GM21723 (cell line): ENCODE results near the gene CERS5.
A peak's percentile ranks its signal among the peaks of the same experiment; 100 is the strongest.
"Not testable (repeated sequence)": the region's sequence is repeated elsewhere in the genome, so short reads cannot be mapped to it uniquely, and the experiment has no call there.

ENCODE experiments used
- ATAC-seq: cut with Tn5 transposase; IDR thresholded peaks from one replicate; pipeline ENCODE4 v1.9.1; 2021; ENCODE audit warnings: mild to moderate bottlenecking, moderate library complexity; ENCODE audit not compliant: unreplicated experiment

Gene CERS5

DNA sequence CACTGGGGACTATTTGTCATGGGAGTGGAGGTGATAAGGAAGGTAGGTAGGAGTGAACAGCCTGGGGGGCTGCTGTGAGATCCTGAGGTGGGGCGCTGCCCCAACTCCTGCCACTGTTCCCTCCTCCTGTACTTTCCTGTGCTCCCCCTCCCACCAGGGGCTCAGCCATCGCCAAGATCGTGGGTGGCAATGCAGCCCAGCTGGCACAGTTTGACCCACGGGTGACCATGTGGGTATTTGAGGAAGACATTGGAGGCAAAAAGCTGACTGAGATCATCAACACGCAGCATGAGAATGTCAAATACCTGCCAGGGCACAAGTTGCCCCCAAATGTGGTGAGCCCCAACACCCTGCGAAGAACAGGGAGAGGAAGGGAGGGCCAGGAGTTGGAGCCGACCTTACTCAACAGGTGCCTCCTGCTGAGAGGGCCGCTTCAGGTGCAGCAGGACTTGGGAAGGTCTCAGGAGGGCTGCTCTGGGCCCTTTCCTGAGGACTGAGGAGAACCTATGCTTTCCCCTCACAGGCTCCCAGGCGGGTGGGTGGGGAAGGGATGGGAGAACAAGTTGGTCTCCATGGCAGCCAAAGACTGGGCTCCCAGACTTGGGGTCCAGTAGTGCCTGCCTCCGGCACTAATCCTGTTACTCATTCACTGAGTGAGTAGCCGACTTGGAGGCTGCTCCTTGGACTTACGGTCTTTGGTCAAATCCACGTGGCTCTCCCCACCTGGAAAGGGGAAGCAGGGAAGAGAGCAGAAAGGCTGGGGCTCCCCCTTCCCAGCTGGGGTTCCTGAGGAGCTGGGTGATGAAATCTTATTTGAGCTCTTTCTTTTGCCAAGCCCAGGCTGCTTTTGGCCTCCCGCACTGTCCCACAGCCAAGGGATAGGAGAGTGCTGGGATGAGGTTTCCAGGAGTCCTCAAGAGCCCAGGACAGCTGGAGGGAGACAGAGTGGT is 62.5 kb downstream of the CERS5 start:
- ATAC-seq = no peak

DNA sequence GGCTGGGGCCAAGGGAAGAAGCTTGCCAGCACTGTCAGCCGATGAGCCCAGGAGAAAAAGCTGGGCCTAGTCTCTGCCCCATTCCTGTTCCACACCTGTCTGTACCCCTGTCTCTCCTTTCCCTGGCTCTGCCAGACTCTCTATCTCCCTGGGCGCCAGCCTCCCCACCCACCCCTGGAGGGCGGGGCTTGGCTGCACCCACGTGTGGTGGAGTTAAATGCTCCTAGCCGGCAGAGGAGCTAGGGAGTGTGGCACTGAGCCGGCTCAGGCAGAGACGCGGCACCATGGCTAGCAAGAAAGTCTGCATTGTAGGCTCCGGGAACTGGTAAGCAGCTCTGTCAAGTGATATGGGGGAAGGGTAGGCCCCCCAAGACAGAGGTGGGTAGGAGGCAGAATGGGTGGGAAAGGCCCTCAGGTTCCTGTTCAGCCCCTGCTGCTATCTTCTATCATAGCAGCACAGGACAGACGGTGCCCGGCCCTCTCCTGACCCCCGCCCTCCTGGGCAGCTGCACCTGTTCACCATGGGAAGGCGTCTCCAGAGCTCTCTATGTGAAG is 63.3 kb downstream of the CERS5 start, which contains the start of gene GPD1:
GPD1 (plus strand) TSS at position 242 of the 555 bp plus-strand sequence; CDS start at position 285, 43 bp downstream.
- no peak for ATAC-seq

DNA sequence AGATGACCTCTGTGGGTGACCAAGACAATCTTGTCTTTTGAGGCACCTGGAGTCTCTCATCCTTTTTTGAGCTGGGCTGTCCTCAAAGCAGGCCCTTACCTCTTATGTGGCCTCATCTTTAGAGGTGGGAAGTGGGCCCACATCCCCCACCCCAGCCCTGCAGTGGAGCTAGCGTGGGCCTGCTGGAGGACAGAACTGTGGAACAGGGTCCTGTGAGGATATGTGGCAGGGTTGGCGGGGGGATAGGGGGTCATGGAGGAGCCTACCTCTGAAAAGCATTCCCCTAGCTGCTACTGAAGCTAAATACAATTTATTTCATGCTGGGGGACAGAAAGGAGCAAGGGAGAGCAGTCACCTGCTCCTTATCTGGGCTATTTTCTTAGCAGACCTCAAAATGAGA is 63.8 kb downstream of the CERS5 start:
- ATAC-seq = no peak

DNA sequence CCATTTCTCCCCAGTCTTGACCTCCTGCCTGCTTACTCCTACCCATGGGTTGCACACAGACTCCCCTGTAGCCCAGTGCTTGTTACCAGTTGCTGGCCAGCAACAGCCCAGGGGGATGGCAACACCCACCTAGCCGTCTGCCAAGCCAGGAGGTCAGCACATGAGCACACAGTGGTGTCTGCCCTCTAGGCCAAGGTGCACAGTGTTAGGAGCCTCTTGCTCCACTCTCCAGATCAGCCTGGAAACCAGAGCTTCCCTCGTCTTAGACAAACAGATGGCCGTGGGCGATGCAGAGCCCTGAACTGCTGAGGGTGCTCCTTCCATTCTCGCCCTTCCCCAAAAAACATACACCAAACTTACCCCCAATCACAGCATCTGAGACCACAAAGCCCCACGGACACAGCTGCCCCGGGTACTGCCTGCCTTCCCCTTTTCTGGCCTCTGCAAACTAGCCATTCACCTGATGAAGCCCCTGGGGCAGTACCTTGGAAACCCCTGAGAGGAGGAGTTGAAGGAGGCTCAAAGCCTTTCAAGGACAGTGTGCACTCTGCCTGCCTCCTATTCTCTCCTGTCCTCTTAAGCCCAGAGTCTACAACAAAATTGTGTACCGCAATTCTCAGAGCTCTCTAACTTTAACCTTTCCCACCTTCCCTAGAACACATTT is 64.4 kb downstream of the CERS5 start:
- no peak for ATAC-seq

DNA sequence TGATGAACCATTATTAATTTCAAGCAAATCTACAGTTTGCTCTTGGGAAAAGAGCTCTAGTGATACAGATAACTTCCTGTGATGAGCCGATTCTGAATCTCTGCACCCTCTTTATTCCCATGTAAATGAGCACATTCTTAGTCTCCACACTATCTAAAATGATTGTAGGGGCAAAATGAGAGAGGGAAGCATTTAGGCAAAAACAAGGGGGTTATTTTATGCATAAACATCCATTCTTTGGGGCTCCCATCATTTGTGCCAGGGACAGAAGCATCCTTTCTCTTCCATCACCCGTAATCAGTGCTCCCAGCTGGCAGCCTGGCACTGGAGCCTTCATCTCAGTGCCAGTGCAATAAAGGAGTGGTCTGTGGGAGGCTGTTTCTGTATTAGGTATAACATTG is 65.0 kb downstream of the CERS5 start:
- no peak for ATAC-seq

DNA sequence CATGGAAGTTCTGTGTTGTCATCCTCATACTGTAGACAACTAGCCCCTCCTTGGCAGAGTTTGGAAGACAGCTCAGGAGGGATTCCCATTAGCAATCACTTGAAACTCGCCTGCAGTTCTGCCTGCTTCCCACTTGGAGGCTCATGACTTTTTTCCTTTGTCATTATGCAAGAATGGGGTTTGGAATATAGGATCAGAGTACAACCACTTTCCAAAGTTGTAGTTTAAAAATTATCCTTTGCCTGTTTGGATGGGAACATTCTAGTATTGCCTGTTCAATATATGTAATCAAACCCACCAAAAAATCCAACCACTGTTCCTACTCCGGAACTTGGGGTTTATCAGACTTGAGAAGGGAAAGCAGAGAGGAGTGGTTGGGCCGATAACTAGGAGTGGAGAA is 65.5 kb downstream of the CERS5 start:
- ATAC-seq = no peak

DNA sequence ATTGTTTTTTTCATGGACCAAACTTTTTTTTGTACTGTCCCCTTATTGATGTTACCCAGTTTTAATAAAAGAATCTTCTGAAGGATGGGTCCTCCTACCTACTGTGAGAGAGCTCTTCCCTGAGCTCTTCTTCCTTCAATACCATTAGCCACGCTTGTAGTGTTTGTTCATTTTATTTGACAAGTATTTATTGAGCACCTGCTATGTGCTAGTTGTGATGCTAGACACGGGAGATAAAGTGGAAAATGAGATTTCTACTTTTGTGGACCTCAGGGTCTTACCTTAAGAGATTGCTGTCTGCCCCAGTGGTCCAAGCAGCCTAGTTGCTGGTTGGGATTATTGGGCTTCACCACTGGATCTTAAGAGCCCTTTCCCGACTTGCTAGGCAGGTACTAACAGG is 66.6 kb downstream of the CERS5 start:
- no peak for ATAC-seq

DNA sequence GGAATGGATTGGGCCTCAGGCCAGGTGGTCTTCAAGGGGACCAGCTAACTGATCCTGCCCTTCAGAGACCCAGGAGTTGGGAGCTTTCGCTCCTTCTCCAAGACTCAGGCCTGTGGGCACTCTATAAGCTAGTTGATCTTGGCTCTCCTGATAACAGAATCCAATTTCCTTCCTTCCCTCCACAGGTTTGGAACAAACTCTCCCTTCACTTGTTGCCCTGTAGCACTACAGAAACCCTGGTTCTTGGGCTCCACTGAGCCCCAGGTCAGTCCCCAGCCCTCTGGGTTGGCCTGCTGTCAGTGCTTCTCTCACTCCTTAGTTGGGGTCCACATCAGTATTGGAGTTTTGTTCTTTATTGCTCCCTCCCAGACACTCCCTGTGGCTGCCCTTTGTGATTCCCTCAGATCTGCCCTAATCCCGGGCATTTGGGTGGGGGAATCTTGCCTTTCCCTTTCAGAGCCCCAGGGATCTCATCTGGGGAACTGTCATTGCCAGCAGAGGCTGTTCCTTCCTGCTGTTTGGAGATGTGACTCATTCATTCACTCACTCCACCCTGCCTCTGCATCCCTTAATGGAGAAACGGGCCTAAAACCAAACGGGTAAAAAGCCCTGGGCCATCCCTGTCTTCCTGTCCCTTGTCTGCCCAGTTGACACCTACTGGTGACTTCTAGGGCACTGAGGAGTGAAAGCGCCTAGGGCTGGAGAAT is 67.7 kb downstream of the CERS5 start:
- ATAC-seq = no peak

DNA sequence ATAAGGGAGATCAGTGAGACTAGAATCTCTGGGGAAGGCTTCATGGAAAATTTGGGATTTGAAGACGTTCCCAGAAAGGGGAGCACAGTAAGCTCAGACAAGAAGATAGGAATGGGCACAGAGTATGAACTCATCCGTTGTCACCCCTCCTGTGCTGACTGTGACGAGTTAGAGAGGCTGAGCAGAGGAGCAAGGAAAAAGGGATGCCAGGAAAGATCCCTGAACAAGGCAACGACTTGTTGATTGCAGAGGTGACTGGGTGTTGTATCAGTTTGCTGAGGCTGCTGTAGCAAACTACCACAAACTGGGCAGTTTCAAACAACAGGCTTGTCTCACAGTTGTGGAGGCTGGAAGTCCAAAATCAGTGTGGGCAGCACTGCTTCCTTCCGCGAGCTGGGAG is 69.2 kb downstream of the CERS5 start:
- ATAC-seq = no peak

DNA sequence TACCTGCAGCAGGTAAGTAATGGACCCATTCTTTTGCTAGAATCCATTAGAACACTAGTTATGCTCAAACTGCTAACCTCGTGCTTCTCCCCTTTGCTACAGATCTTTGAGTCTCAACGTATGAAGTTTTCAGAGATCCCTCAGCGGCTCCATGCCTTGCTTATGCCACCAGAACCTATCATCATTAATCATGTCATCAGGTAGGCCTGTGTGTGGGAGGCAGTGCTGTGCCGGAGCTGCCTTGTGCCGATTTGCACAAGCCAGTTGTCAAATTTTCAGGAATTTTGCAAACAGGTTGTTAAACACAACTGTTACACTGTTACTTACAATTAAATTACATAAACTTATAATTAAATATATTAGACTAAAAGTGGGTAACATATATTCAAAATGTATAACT is 76.8 kb downstream of the CERS5 start:
- no peak for ATAC-seq

DNA sequence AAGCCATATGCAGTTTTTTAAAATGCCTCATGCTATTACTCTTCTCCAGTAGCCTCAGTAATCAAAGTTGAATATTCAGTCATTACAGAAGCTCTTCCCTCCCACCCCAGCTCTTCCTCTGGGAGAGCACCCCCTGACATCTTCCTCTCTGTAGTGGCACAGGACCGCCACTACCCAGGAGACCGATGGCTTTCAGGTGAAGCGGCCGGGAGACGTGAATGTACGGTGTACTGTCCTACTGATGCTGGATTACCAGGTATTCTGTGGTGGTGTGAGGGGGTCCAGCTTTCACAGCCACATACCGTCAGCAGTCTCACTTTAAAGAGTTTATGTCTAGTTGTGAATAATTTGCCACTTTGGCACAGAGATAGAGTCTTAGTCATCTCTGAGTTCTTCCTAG is 77.4 kb downstream of the CERS5 start:
- ATAC-seq = no peak

DNA sequence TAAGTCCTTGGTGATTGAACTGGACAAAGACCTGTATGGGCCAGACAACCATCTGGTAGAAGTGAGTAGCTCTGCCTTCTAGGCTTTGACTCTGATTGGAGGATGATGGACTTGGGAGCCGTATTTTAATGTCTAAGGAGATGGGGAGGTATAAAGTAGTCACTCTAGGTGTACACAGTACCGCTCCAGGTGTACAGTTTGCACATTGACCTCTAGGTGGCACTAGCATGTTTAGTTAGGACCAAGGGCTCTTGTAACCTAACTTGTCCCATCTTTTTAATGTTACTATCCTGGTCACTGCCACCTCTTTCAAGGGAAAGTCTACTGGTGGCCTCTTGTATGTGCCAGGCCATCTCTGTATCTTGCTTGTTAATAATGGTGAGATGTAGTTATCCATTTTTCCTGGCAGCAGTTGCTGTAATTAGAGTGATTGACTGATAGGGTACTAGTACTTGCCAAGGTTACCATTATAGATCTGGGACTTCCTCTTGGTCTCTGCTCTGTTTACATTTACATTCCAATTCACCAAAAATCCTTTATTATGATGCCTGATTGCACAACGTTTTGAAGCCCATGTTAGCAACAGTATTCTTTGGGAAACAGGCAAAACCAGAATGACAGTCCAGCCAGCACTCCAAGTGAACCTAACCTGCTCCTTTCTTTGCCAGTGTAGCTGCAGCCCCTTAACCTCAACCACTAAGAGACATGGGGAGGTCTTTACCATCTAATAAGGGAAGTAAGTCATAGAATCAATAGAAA is 78.4 kb downstream of the CERS5 start:
- ATAC-seq = peak; percentile 32

DNA sequence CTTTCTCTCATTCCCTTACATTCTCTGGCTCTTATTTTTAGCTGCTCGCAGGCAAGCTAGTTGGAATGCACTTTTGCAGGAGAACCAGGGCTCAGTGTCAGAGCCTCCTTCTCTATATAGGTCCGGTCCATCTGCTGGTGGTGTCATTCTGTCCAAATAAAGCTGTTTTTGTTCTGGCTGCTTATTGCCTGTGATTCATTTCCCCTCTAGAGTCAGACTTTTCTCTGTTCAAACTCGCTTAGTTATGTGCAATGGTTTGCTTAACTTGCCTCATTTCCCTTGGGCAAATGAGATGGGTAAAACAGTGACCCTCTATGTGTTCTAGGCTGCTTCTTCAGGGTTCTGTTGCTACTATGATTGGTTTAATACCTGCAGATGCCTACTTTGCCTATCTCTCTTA is 79.2 kb downstream of the CERS5 start:
- no peak for ATAC-seq

DNA sequence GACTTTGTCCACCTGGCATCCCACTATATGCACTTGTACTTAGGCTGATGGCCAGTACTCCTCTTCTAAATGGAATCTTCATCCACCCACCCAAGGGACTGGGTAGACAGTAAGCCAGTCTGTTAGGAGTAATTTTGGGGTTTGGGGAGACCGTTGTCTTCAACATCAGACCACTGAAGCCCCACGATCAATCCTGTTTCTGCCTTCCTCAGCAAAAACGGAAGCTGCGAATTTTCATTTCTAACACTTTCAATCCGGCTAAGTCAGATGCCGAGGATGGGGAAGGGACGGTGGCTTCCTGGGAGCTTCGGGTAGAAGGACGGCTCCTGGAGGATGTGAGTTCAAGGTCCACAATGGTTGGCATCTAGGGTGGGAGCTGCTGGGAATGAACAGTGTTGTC is 80.0 kb downstream of the CERS5 start:
- ATAC-seq = no peak

DNA sequence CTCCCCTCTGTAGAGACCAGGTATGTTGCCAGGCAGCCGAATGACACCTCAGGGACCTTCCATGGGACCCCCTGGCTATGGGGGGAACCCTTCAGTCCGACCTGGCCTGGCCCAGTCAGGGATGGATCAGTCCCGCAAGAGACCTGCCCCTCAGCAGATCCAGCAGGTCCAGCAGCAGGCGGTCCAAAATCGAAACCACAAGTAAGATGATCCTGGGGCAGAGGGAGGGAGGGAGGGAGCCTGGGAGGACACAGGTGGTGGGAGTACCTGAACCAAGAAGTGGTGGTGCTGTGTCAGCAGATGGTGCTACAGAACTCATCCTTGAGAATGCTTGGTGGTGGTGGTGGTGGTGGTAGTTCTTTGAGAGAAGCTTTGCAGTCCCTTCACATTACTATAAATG is 81.0 kb downstream of the CERS5 start:
- ATAC-seq = no peak

DNA sequence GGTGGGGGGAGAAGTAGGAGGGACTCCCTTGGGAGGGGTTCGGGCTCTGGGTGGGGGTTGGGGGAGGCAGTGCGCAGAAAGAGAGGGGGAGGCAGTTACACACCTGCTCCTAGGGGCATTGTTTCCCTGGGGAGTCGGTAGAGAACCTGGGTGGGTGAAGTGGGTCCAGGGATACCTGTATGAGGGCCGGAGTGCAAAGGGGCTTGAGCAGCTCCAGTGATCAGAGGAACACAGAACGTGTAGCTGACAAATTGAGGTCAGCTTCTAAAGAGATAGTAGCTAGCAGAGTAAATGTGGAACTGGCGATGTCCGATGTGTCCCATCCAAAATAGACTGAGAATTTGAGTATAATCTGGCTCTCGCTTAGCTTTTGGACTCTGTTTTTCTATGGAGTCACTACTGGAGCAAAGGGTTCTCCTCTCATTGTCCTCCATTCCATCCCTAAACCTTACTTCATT is 81.5 kb downstream of the CERS5 start:
- ATAC-seq = no peak

DNA sequence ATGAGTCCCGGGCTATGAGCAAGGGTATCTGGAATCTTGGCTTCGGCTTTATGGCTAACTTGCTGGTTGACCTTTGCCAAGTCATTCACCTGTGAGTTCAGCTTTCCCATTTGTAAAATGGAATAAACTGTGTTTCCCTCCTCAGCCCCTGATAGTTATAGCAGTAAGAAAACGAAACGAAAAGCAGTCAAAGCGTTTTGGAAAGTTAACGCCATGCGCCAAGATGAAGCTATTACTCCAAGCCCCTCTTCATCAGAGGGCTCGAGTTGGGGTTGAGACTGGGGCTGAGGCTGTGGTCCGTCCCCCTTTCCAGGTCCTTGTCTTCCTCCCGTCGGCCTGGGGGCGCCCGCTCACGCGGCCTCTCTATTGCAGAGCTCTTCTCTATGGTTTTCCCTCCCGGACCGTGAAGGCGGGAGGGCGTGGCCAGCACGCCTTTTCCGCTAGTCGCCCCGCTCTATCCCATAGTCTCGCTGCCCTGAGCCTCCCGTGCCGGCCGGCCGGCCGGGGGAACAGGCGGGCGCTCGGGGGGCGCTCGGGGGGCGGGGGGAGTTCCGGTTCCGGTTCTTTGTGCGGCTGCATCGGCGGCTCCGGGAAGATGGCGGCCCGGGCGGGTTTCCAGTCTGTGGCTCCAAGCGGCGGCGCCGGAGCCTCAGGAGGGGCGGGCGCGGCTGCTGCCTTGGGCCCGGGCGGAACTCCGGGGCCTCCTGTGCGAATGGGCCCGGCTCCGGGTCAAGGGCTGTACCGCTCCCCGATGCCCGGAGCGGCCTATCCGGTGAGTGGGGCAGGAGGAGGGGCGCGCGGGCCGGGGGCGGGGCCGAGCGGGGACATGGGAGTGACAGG is 82.2 kb downstream of the CERS5 start, which contains the start of gene SMARCD1:
SMARCD1 (plus strand) TSS at position 568 of the 840 bp plus-strand sequence; CDS start at position 596, 28 bp downstream.
- ATAC-seq = peak; percentile 86

DNA sequence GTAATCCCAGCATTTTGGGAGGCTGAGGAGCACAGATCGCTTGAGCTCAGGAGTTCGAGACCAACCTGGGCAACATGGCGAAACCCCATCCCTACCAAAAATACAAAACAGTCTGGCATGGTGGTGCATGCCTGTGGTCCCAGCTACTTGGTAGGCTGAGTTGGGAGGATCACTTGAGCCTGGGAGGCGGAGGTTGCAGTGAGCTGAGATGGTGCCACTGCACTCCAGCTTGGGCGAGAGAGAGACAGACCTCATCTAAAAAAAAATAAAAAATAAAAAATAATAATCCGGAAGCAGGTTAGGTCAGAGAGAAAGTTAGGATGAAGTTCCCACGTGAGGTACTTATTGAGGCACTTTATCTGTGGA is 82.8 kb downstream of the CERS5 start:
- ATAC-seq = not testable (repeated sequence)

DNA sequence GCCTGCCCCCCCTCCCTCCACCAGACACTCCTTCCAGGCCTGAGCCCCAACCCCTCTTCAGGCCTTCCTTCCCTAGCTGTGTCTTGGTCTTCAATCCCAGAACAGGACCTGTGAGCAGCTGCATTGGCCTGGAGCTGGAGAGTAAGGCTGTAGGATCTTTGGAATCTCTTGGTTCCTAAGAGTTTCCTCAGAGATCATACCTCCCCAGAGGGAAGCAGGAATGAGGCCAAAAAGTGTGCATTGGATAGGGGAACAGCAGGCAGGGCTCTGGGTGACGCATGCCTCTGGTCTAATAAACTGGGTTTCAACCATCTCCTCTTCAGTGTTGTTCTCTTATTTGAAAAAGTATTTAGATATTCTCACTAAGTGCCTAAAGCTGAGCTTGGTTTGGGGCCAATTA is 83.9 kb downstream of the CERS5 start:
- no peak for ATAC-seq
